GM08714 (cell line): Measurements from ENCODE around the gene RAD1.

Source experiments
- H3K4me3 ChIP-seq: fragments of 200-500 bp; sonication (Bioruptor generic); 2 replicates; pipeline ENCODE4 v1.5.1; 2014; ENCODE audit warnings: mild to moderate bottlenecking, low read length, inconsistent platforms
- ZNF274 ChIP-seq: IDR thresholded peaks from 2 replicates; pipeline ENCODE4 v1.6.1; 2012; ENCODE audit warnings: mild to moderate bottlenecking, low read depth, low read length

RAD1 gene

DNA sequence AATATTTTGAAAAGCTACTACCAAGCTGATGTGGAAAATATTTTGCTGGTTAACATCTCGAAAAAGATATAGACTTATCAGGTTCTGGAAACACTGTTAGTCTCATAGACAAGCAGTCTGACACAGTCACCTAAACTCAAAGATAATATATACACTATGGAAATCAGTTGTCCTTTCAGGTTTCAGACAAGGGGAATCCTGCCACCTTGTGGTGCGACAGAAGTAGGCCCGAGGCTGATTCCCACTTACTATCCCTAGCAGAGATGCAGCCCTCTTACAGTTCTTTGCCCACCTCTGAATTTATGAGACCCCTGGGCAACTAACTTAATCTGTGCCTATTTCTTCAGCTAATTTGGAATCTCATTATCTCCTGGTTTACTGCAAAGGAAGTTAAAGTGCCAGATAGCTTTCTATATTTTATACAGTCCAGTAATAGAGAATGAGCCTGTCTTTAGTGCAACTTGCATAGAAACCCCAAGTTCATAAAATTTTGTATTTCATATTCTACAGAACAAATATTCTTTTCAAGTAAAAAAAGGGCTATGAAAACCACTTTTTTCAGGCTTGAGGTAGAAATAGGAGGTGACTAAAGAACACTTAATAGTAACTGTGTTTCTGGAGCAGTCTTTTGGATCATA lies 16.9 kb downstream of the RAD1 start:
- no peak for TF ChIP-seq ZNF274
- no peak overlapping the region for H3K4me3 ChIP-seq

DNA sequence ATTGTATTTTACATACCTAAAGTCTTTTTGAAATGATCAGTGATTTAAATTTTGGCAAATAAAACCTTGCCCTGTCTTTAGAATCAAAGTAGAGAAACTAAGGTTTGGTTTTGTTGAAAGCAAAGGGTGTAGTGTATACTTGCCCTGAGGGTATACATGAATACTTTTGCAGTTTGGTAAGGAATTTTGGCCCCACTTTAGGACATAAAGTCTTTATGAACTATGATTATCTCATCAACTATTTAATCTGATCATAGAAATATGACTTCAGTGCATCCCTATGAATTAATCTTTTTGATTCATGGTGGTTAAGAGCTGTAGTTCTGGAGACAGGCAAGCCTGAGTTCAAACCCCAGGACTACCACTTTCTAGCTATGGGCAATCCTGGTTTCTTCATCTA lies 17.7 kb downstream of the RAD1 start:
- H3K4me3 ChIP-seq = no peak overlapping the region
- no peak for TF ChIP-seq ZNF274

GRCh38 chr5:34895641-34896419 lies 19.5 kb downstream of the RAD1 start:
- H3K4me3 ChIP-seq = no peak overlapping the region
- no peak for TF ChIP-seq ZNF274

- no peak for TF ChIP-seq ZNF274
- H3K4me3 ChIP-seq = no peak overlapping the region
Observed at GRCh38 chr5:34894716-34895115, 20.6 kb downstream of the RAD1 start.

DNA sequence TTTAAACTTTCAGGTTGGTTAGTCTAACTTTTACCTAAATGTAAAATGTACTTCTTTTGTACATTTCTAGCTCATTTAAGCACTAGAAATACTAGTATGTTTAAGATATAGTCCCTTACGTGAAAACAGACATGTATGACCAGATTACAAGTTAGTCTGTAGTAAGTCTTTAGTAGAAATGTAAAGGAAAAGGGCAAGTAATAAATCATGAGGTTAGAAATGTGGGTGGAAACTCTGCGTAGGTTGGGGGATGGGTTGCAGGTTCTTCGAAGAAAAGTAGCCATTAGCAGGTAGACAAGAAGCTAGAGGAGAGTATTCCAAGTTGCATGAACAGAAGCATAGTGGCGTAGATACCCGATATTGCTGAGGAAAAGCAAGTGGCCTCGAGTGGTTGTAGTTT lies 22.9 kb downstream of the RAD1 start:
- no peak overlapping the region for H3K4me3 ChIP-seq
- TF ChIP-seq ZNF274 = no peak

DNA sequence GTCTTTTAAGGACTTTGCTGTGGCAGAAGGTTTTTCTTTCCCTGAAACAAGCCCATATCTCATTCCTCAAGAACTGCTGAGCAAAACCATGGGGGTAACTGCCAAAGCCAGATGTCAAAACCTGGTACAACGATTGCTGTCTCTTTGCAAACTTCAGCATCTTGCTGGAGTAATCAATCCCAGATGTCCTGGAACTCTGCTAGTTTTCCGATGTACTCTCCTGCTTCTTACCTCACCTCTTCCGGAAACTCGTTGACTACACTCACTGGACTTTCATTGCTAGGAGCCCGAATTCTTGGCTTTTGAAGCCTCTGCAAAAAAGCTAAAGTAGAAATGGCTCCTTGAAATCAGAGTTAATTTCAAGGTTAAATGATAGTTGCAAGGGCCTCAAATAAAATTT lies 23.3 kb downstream of the RAD1 start:
- H3K4me3 ChIP-seq = no peak overlapping the region
- no peak for TF ChIP-seq ZNF274

- H3K4me3 ChIP-seq = no peak overlapping the region
- TF ChIP-seq ZNF274 = no peak
Observed at GRCh38 chr5:34889394-34889793, 25.9 kb downstream of the RAD1 start.

DNA sequence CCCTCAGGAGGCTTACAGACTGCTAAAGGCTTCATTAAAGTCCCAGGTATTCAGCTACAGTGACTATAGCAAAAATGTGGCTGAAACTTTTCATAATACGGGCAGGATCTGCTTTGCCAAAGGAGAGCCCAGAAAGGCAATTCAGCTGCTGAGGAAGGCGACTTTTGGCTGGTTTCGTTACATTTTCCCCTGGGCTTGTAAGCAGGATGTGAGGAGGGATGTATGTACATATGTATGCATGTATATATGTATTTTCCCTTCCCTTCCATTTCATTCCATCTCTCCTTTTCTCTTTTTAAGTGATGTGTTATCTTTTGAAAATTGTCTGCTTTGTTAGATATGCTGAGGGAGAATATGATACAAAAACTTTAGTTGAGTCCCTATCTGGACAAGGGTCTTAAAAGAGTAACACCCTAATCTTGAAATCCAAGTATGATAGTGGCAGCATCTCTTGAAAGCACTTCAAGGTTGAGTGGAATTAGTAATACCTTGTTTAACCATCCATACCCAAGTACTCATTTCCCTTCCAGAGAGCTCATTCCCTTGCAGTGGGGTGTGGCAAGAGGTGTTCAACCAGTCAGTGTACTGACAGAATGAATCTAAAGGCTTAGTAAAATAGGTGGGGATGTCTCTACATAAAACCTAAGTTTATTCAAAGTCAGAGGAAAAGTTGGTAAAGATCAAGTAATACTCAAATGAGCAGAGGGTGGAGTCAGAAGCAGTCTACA lies 28.7 kb downstream of the RAD1 start:
- no peak for TF ChIP-seq ZNF274
- H3K4me3 ChIP-seq = no peak overlapping the region

- no peak for TF ChIP-seq ZNF274
- H3K4me3 ChIP-seq = no peak overlapping the region
Observed at GRCh38 chr5:34881246-34881645, 34.1 kb downstream of the RAD1 start.

DNA sequence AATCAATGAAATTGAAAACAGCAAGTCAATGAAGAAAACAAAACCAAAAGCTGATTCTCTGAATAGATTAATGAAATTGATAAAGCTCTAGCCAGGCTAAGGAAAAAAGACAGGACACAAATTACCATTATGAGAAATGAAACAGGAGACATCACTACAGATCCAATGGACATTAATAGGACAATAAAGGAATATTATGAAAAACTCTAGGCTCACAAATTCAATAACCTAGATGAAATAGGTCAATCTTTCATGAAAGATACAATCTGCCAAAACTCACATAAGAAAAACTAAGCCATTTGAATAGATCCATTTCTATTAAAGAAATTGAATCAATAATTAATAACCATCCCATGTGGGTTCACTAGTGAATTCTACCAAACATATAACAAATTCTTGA lies 39.0 kb downstream of the RAD1 start:
- no peak for TF ChIP-seq ZNF274

GRCh38 chr5:34870382-34870781 lies 44.9 kb downstream of the RAD1 start:
- H3K4me3 ChIP-seq = no peak overlapping the region
- TF ChIP-seq ZNF274 = no peak

More for the DNA sequence above, 39.0 kb downstream of the RAD1 start:
- no peak overlapping the region for H3K4me3 ChIP-seq

GRCh38 chr5:34869256-34869655 lies 46.0 kb downstream of the RAD1 start:
- TF ChIP-seq ZNF274 = no peak

DNA sequence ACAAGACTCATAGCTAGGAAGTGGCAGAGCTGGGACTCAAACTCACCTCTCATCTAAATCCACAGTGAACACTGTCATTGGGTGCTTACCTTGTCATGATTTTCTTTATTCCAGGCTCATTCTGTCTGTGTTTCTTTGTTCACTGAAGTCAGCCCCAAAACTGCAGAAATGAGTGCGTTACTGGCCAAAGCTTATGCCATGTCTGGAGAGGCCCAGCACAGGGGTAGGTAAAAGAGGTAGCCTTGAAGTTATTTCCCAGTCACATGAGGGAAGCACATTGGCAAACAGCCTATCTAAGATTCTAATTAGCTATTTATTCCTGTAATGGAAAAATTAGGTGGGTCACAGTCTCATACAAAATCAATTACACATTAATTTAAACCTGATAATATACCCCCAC lies 46.5 kb downstream of the RAD1 start:
- no peak overlapping the region for H3K4me3 ChIP-seq
- TF ChIP-seq ZNF274 = no peak

More at GRCh38 chr5:34869256-34869655, 46.0 kb downstream of the RAD1 start:
- no peak overlapping the region for H3K4me3 ChIP-seq

DNA sequence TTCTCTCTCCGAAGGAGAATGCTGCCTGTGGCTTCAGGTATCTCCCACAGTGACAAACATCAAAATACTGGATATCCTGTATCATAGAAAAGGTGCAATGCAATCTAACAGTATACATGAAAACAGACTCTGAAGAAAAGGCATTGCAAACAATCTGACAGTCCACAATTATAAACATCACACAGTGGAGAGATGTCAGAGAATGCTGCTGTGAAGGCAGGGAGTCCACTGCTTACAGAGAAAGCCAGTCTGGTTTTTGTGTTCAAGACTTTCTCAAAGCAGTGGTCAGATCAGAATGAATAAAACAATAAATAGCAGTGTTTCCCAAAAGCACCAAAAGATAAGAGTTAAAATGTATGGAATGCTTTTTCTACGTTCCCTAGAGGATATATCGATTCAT lies 47.6 kb downstream of the RAD1 start:
- TF ChIP-seq ZNF274 = no peak
- H3K4me3 ChIP-seq = no peak overlapping the region

DNA sequence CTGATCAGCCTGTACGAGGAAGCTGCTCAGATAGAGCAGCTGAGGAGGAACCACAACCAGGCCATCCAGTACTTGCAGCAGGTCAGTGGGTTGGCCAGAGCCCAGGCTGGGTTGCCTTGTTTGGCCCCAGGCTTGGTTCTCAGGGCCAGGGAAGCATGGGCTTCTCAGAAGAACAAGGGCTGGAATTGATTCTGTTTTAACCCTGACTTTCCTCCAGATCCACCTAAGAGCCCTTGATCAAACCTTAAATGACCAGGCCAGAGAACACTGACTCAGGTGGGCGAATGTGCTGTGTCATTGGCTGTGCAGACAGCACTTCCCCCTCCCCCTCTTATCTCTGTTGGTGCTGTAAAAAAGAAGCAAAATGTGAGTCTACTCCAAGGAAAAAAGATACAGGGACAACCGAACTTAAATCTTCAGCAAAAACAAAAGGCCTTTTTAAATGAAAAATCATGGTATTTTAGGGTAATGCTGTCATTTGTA lies 48.3 kb downstream of the RAD1 start:
- H3K4me3 ChIP-seq = no peak overlapping the region
- no peak for TF ChIP-seq ZNF274

DNA sequence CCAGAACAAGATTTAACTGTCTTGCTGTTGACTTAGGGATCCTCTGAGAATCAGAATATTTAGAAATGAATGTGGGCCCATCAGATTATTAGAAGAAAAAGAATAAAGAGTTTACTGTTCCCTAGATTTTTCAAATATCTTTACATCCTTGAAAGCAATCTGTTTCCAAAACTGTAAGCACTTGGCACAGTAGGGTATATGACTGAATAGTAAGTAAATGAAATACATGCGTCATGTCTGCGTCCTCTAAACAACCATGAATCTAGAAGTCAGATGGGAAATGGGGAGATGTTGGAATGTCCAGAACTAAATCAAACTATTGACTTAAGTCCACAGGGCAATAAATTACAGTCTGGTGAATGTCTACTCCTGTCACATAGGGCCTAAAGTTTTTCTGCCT lies 50.2 kb downstream of the RAD1 start:
- no peak overlapping the region for H3K4me3 ChIP-seq
- TF ChIP-seq ZNF274 = no peak
